ENCODE measurements around the gene CCDC27.
"Not testable (repeated sequence)": the region's sequence is repeated elsewhere in the genome, so short reads cannot be mapped to it uniquely, and the experiment has no call there.

The CCDC27 gene

GRCh38 chr1:3786468-3787348, 34.5 kb downstream of the CCDC27 start:
- Mint-ChIP-seq H3K4me3 (no peak overlapping the region), H3K9me3 (no peaks in the 10 kb centered on the region), H3K27me3 (no peaks in the 10 kb centered on the region), H3K4me1 (ENCODE audit: low read depth) (peaks cover 33% of the 10 kb centered on the region), H3K36me3 (ENCODE audit: low read depth) (peaks cover 90% of the 10 kb centered on the region), H3K27ac (no peak overlapping the region)
- intact Hi-C loops (cut with micrococcal nuclease) = no loop called here

- Mint-ChIP-seq H3K27me3 (no peaks in the 10 kb centered on the region), H3K4me1 (ENCODE audit: low read depth) (peaks cover 33% of the 10 kb centered on the region), H3K4me3 (no peak overlapping the region), H3K36me3 (ENCODE audit: low read depth) (peaks cover 90% of the 10 kb centered on the region), H3K27ac (no peak overlapping the region), H3K9me3 (no peaks in the 10 kb centered on the region)
- intact Hi-C loops (cut with micrococcal nuclease) = no loop called here
Measured at GRCh38 chr1:3787349-3787715, 35.1 kb downstream of the CCDC27 start.

GRCh38 chr1:3787745-3788605, 35.7 kb downstream of the CCDC27 start:
- Mint-ChIP-seq H3K27ac (peak overlapping the region; percentile 10), H3K27me3 (no peaks in the 10 kb centered on the region), H3K4me3 (no peak overlapping the region), H3K4me1 (ENCODE audit: low read depth) (peaks cover 33% of the 10 kb centered on the region), H3K9me3 (no peaks in the 10 kb centered on the region), H3K36me3 (ENCODE audit: low read depth) (peaks cover 90% of the 10 kb centered on the region)
- intact Hi-C loops (cut with micrococcal nuclease) = no loop called here

- Mint-ChIP-seq H3K4me1 (ENCODE audit: low read depth) (peaks cover 43% of the 10 kb centered on the region), H3K27ac (peak overlapping the region; percentile 29), H3K27me3 (no peaks in the 10 kb centered on the region), H3K4me3 (no peak overlapping the region), H3K36me3 (ENCODE audit: low read depth) (peaks cover 83% of the 10 kb centered on the region), H3K9me3 (no peaks in the 10 kb centered on the region)
- intact Hi-C loops (cut with micrococcal nuclease) = no loop called here
Measured at GRCh38 chr1:3788756-3789420, 36.6 kb downstream of the CCDC27 start.

GRCh38 chr1:3789421-3790300, 37.4 kb downstream of the CCDC27 start:
- peak overlapping the region; percentile 29 for H3K27ac Mint-ChIP-seq
- H3K4me1 Mint-ChIP-seq (ENCODE audit: low read depth) = peaks cover 44% of the 10 kb centered on the region
- intact Hi-C loops (cut with micrococcal nuclease) = loop anchor here (10.0 kb wide), 1 partner anchor 45 kb away; no protein-coding TSS in a partner anchor

GRCh38 chr1:3790500-3790923, 38.3 kb downstream of the CCDC27 start:
- peaks cover 70% of the 10 kb centered on the region for H3K36me3 Mint-ChIP-seq (ENCODE audit: low read depth)
- peak overlapping the region; percentile 22 for H3K27ac Mint-ChIP-seq
- no peak overlapping the region for H3K4me3 Mint-ChIP-seq
- H3K4me1 Mint-ChIP-seq (ENCODE audit: low read depth) = peaks cover 52% of the 10 kb centered on the region
- no peaks in the 10 kb centered on the region for H3K27me3 Mint-ChIP-seq
- H3K9me3 Mint-ChIP-seq = no peaks in the 10 kb centered on the region
- intact Hi-C loops (cut with micrococcal nuclease) = loop anchor here (10.0 kb wide), 1 partner anchor 46 kb away; no protein-coding TSS in a partner anchor

More at GRCh38 chr1:3789421-3790300, 37.4 kb downstream of the CCDC27 start:
- Mint-ChIP-seq H3K9me3 (no peaks in the 10 kb centered on the region), H3K36me3 (ENCODE audit: low read depth) (peaks cover 76% of the 10 kb centered on the region), H3K4me3 (no peak overlapping the region), H3K27me3 (no peaks in the 10 kb centered on the region)

- intact Hi-C loops (cut with micrococcal nuclease) = loop anchor here (10.0 kb wide), 1 partner anchor 46 kb away; no protein-coding TSS in a partner anchor
- Mint-ChIP-seq H3K27me3 (no peaks in the 10 kb centered on the region), H3K36me3 (ENCODE audit: low read depth) (peaks cover 68% of the 10 kb centered on the region), H3K27ac (no peak overlapping the region), H3K4me3 (no peak overlapping the region), H3K9me3 (no peaks in the 10 kb centered on the region), H3K4me1 (ENCODE audit: low read depth) (peaks cover 54% of the 10 kb centered on the region)
Measured at GRCh38 chr1:3790952-3791351, 38.7 kb downstream of the CCDC27 start.

GRCh38 chr1:3795453-3796214, 43.4 kb downstream of the CCDC27 start:
- peaks cover 39% of the 10 kb centered on the region for H3K4me1 Mint-ChIP-seq (ENCODE audit: low read depth)
- intact Hi-C loops (cut with micrococcal nuclease) = loop anchor here (1.0 to 10.0 kb wide), 3 partner anchors 23 to 105 kb away; partner anchors contain the start of genes C1orf174 and SMIM1
- peak overlapping the region; percentile 87 for H3K4me3 Mint-ChIP-seq
- H3K27ac Mint-ChIP-seq = peak overlapping the region; percentile 85
- peaks cover 9% of the 10 kb centered on the region for H3K27me3 Mint-ChIP-seq
- no peaks in the 10 kb centered on the region for H3K9me3 Mint-ChIP-seq
- H3K36me3 Mint-ChIP-seq (ENCODE audit: low read depth) = peaks cover 36% of the 10 kb centered on the region

- peaks cover 14% of the 10 kb centered on the region for H3K27me3 Mint-ChIP-seq
Measured at GRCh38 chr1:3796215-3797061, 44.2 kb downstream of the CCDC27 start, which contains the start of gene LRRC47. Gene LRRC47, minus strand, starts transcription at chr1:3796498. Its CDS starts 22 bp downstream, at chr1:3796476.

GRCh38 chr1:3799976-3800685, 47.9 kb downstream of the CCDC27 start:
- H3K9me3 Mint-ChIP-seq = no peaks in the 10 kb centered on the region
- peaks cover 10% of the 10 kb centered on the region for H3K36me3 Mint-ChIP-seq (ENCODE audit: low read depth)
- H3K27me3 Mint-ChIP-seq = peaks cover 32% of the 10 kb centered on the region
- H3K27ac Mint-ChIP-seq = no peak overlapping the region
- intact Hi-C loops (cut with micrococcal nuclease) = loop anchor here (10.0 kb wide), 1 partner anchor 55 kb away; no protein-coding TSS in a partner anchor
- peaks cover 19% of the 10 kb centered on the region for H3K4me1 Mint-ChIP-seq (ENCODE audit: low read depth)
- no peak overlapping the region for H3K4me3 Mint-ChIP-seq

More at GRCh38 chr1:3796215-3797061, 44.2 kb downstream of the CCDC27 start, which contains the start of gene LRRC47:
- H3K9me3 Mint-ChIP-seq = no peaks in the 10 kb centered on the region
- H3K36me3 Mint-ChIP-seq (ENCODE audit: low read depth) = peaks cover 28% of the 10 kb centered on the region
- peak within 1 kb of the TSS; percentile 85 for H3K27ac Mint-ChIP-seq
- intact Hi-C loops (cut with micrococcal nuclease) = loop anchor here (1.0 to 10.0 kb wide), 3 partner anchors 24 to 104 kb away; partner anchors contain the start of genes C1orf174 and SMIM1
- H3K4me1 Mint-ChIP-seq (ENCODE audit: low read depth) = peaks cover 34% of the 10 kb centered on the region
- H3K4me3 Mint-ChIP-seq = peak within 1 kb of the TSS; percentile 87

GRCh38 chr1:3800795-3801194, 48.5 kb downstream of the CCDC27 start:
- H3K27ac Mint-ChIP-seq; H3K4me3 Mint-ChIP-seq; intact Hi-C loops (cut with micrococcal nuclease); H3K36me3 Mint-ChIP-seq (ENCODE audit: low read depth); H3K9me3 Mint-ChIP-seq: not testable (repeated sequence)
- Mint-ChIP-seq H3K4me1 (ENCODE audit: low read depth) (peaks cover 14% of the 10 kb centered on the region), H3K27me3 (peaks cover 32% of the 10 kb centered on the region)

Data from dendritic cell treated with granulocyte-macrophage colony-stimulating factor and Interleukin-4, amounts not matched to agents 40 ng/mL and 50 ng/mL, for 4 days (primary cell).